Fibroblast of lung (primary cell): ENCODE measurements around the gene PSMB8.

ENCODE experiments used
- CTCF ChIP-seq, 2 donors: IDR thresholded peaks in 1 of 2; conservative IDR thresholded peaks in 1 of 2; 1 replicate in 1 of 2; 2 replicates in 1 of 2; pipeline ENCODE4 v1.5.1; 2011 to 2012; ENCODE audit warnings: low read length in 2 of 2, control low read depth in 1 of 2, inconsistent platforms in 1 of 2, low read depth in 1 of 2, mild to moderate bottlenecking in 1 of 2
- EZH2 ChIP-seq: IDR thresholded peaks from 2 replicates; pipeline ENCODE4 v1.5.1; 2012; ENCODE audit warnings: low read length, control low read depth, mild to moderate bottlenecking; ENCODE audit errors: missing control alignments

GRCh38 chr6:32842690-32843089 lies 1.2 kb downstream of the PSMB8 start:
- TF ChIP-seq CTCF (conservative IDR thresholded peaks at IDR 0.05 in 1 of 2, IDR thresholded peaks at IDR 0.05 in 1 of 2; ENCODE audit: low read depth in 1 of 2, low read length in 2 of 2) (no peak), EZH2 (no peak)
